DOHH2 (cell line): ENCODE results near the gene TMEM18.

Experiments used
- EZH2phosphoT487 ChIP-seq: fragments of 200-600 bp; sonication (generic); IDR thresholded peaks from 2 replicates; pipeline ENCODE4 v1.6.1; 2017; ENCODE audit warnings: borderline replicate concordance, mild to moderate bottlenecking, antibody characterized with exemption, low read length, moderate library complexity, mixed read lengths
- TF ChIP-seq, protein P1 (sequence below): fragments of 200-600 bp; sonication (generic); IDR thresholded peaks from one replicate; pipeline ENCODE4 v1.5.1; 2014; ENCODE audit warnings: antibody characterized with exemption, mild to moderate bottlenecking, low read depth, low read length; ENCODE audit not compliant: poor library complexity, severe bottlenecking

DNA sequence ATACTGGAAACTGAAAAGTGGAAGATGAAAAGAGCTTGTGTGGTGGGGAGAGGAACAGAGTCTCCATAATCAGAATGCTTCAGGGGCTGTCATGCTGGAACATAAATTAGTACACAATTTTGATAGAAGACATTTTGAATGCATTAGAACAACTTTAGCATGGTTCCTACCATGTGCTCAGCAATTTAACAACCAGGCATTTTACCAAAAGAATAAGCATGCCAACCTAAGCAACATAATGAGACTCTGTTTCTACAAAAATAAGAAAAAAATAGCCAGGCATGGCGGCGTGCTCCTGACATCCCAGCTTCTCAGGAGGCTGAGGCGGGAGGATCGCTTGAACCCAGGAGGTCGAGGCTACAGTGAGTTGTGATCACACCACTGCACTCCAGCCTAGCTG lies 40.5 kb upstream of the TMEM18 start:
- TF ChIP-seq, protein P1, sequence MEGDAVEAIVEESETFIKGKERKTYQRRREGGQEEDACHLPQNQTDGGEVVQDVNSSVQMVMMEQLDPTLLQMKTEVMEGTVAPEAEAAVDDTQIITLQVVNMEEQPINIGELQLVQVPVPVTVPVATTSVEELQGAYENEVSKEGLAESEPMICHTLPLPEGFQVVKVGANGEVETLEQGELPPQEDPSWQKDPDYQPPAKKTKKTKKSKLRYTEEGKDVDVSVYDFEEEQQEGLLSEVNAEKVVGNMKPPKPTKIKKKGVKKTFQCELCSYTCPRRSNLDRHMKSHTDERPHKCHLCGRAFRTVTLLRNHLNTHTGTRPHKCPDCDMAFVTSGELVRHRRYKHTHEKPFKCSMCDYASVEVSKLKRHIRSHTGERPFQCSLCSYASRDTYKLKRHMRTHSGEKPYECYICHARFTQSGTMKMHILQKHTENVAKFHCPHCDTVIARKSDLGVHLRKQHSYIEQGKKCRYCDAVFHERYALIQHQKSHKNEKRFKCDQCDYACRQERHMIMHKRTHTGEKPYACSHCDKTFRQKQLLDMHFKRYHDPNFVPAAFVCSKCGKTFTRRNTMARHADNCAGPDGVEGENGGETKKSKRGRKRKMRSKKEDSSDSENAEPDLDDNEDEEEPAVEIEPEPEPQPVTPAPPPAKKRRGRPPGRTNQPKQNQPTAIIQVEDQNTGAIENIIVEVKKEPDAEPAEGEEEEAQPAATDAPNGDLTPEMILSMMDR: no peak
- no peak for TF ChIP-seq EZH2phosphoT487
